ACC112 (cell line): ENCODE results near the gene SFSWAP.
"Not testable (repeated sequence)": the region's sequence is repeated elsewhere in the genome, so short reads cannot be mapped to it uniquely, and the experiment has no call there.

ENCODE experiments used
- H2AFZ ChIP-seq: fragments of 200-600 bp; sonication (generic); one replicate; pipeline ENCODE4 v1.6.0; 2017; ENCODE audit warnings: antibody characterized with exemption, low read length; ENCODE audit not compliant: unreplicated experiment
- H3K27ac ChIP-seq: fragments of 200-600 bp; sonication (generic); 2 replicates; pipeline ENCODE4 v1.5.1; 2014; ENCODE audit warnings: low read depth, mild to moderate bottlenecking, antibody characterized with exemption, low read length, moderate library complexity
- H3K27me3 ChIP-seq: fragments of 200-600 bp; sonication (generic); 2 replicates; pipeline ENCODE4 v1.6.1; 2014; ENCODE audit warnings: mild to moderate bottlenecking, antibody characterized with exemption, low read length, moderate library complexity, mixed read lengths; ENCODE audit not compliant: insufficient read depth
- H3K36me3 ChIP-seq: fragments of 200-600 bp; sonication (generic); 2 replicates; pipeline ENCODE4 v1.6.1; 2016; ENCODE audit warnings: mild to moderate bottlenecking, antibody characterized with exemption, low read length, moderate library complexity, mixed read lengths; ENCODE audit not compliant: insufficient read depth
- H3K4me1 ChIP-seq: fragments of 200-600 bp; sonication (generic); one replicate; pipeline ENCODE4 v1.6.1; 2016; ENCODE audit warnings: low read length, mixed read lengths; ENCODE audit not compliant: insufficient read depth, unreplicated experiment, control insufficient read depth
- H3K4me3 ChIP-seq: fragments of 200-600 bp; sonication (generic); 2 replicates; pipeline ENCODE4 v1.5.1; 2014; ENCODE audit warnings: mild to moderate bottlenecking, low read depth, low read length
- H3K79me2 ChIP-seq: fragments of 200-600 bp; sonication (generic); one replicate; pipeline ENCODE4 v1.6.0; 2016; ENCODE audit warnings: low read length; ENCODE audit not compliant: control insufficient read depth, unreplicated experiment, insufficient read depth

The SFSWAP gene

GRCh38 chr12:131776237-131776889 is 65.5 kb downstream of the SFSWAP start:
- Histone ChIP-seq H3K36me3 (peaks cover 27% of the 10 kb centered on the region; the same call in 1 of the 2 replicates), H3K4me3 (no peak overlapping the region), H3K27ac (no peak overlapping the region)

GRCh38 chr12:131777269-131777668 is 66.4 kb downstream of the SFSWAP start:
- not testable (repeated sequence) for H3K4me3 ChIP-seq, H3K79me2 ChIP-seq, H3K27me3 ChIP-seq, H2AFZ ChIP-seq, H3K27ac ChIP-seq, H3K4me1 ChIP-seq
- peaks cover 30% of the 10 kb centered on the region for H3K36me3 ChIP-seq

More at GRCh38 chr12:131776237-131776889, 65.5 kb downstream of the SFSWAP start:
- Histone ChIP-seq H2AFZ (no peak overlapping the region), H3K79me2 (peaks cover 7% of the 10 kb centered on the region), H3K27me3 (no peaks in the 10 kb centered on the region), H3K4me1 (no peaks in the 10 kb centered on the region)

- Histone ChIP-seq H2AFZ (no peak overlapping the region), H3K27me3 (no peaks in the 10 kb centered on the region), H3K36me3 (peaks cover 28% of the 10 kb centered on the region), H3K27ac (no peak overlapping the region), H3K79me2 (peaks cover 7% of the 10 kb centered on the region), H3K4me1 (peaks cover 10% of the 10 kb centered on the region), H3K4me3 (no peak overlapping the region)
These were observed 68.1 kb downstream of the SFSWAP start for GRCh38 chr12:131779027-131779426.

GRCh38 chr12:131782061-131782460 is 71.2 kb downstream of the SFSWAP start:
- H2AFZ ChIP-seq: no peak overlapping the region
- H3K27me3 ChIP-seq: no peaks in the 10 kb centered on the region
- H3K36me3 ChIP-seq: peaks cover 39% of the 10 kb centered on the region
- no peaks in the 10 kb centered on the region for H3K79me2 ChIP-seq
- peaks cover 18% of the 10 kb centered on the region for H3K4me1 ChIP-seq
- H3K4me3 ChIP-seq: no peak overlapping the region
- peak overlapping the region; percentile 7; the same call in 1 of the 2 replicates for H3K27ac ChIP-seq

- H3K36me3 ChIP-seq: peaks cover 48% of the 10 kb centered on the region
These were observed 73.1 kb downstream of the SFSWAP start for GRCh38 chr12:131783915-131784541.

GRCh38 chr12:131784909-131785762 is 74.2 kb downstream of the SFSWAP start:
- H3K27ac ChIP-seq: peak overlapping the region; percentile 72
- H3K4me1 ChIP-seq: peaks cover 18% of the 10 kb centered on the region
- no peak overlapping the region for H3K4me3 ChIP-seq
- H3K27me3 ChIP-seq: no peaks in the 10 kb centered on the region
- H2AFZ ChIP-seq: no peak overlapping the region
- peaks cover 55% of the 10 kb centered on the region for H3K36me3 ChIP-seq
- H3K79me2 ChIP-seq: no peaks in the 10 kb centered on the region

More at GRCh38 chr12:131783915-131784541, 73.1 kb downstream of the SFSWAP start:
- H3K27ac ChIP-seq: peak overlapping the region; percentile 72
- H3K27me3 ChIP-seq: no peaks in the 10 kb centered on the region
- H3K4me1 ChIP-seq: peaks cover 18% of the 10 kb centered on the region
- no peaks in the 10 kb centered on the region for H3K79me2 ChIP-seq
- H3K4me3 ChIP-seq: peak overlapping the region; percentile 6; the same call in 1 of the 2 replicates
- H2AFZ ChIP-seq: no peak overlapping the region

GRCh38 chr12:131785763-131786330 is 75.0 kb downstream of the SFSWAP start:
- Histone ChIP-seq H3K27me3 (no peaks in the 10 kb centered on the region), H3K79me2 (no peaks in the 10 kb centered on the region), H3K4me3 (no peak overlapping the region), H3K4me1 (peaks cover 18% of the 10 kb centered on the region), H3K36me3 (peaks cover 56% of the 10 kb centered on the region), H2AFZ (no peak overlapping the region), H3K27ac (no peak overlapping the region)

GRCh38 chr12:131786331-131786730 is 75.4 kb downstream of the SFSWAP start:
- peaks cover 58% of the 10 kb centered on the region for H3K36me3 ChIP-seq
- no peaks in the 10 kb centered on the region for H3K79me2 ChIP-seq
- no peaks in the 10 kb centered on the region for H3K27me3 ChIP-seq
- H2AFZ ChIP-seq: no peak overlapping the region
- no peak overlapping the region for H3K4me3 ChIP-seq
- H3K27ac ChIP-seq: no peak overlapping the region
- peaks cover 18% of the 10 kb centered on the region for H3K4me1 ChIP-seq

GRCh38 chr12:131787143-131787660 is 76.3 kb downstream of the SFSWAP start:
- H3K36me3 ChIP-seq: peaks cover 53% of the 10 kb centered on the region
- H3K4me1 ChIP-seq: peaks cover 18% of the 10 kb centered on the region
- no peak overlapping the region for H3K4me3 ChIP-seq
- H2AFZ ChIP-seq: no peak overlapping the region
- H3K27me3 ChIP-seq: no peaks in the 10 kb centered on the region
- no peak overlapping the region for H3K27ac ChIP-seq
- no peaks in the 10 kb centered on the region for H3K79me2 ChIP-seq

- Histone ChIP-seq H2AFZ (no peak overlapping the region), H3K27me3 (no peaks in the 10 kb centered on the region), H3K36me3 (peaks cover 51% of the 10 kb centered on the region), H3K79me2 (no peaks in the 10 kb centered on the region), H3K4me1 (peaks cover 14% of the 10 kb centered on the region), H3K27ac (no peak overlapping the region), H3K4me3 (no peak overlapping the region)
These were observed 77.2 kb downstream of the SFSWAP start for GRCh38 chr12:131788070-131788469.
